GM19455 (cell line): ENCODE data around the gene LRBA.
"Not testable (repeated sequence)": the region's sequence is repeated elsewhere in the genome, so short reads cannot be mapped to it uniquely, and the experiment has no call there.

Source experiments
- ATAC-seq: cut with Tn5 transposase; IDR thresholded peaks from one replicate; pipeline ENCODE4 v1.9.1; 2021; ENCODE audit not compliant: unreplicated experiment

The LRBA gene

DNA sequence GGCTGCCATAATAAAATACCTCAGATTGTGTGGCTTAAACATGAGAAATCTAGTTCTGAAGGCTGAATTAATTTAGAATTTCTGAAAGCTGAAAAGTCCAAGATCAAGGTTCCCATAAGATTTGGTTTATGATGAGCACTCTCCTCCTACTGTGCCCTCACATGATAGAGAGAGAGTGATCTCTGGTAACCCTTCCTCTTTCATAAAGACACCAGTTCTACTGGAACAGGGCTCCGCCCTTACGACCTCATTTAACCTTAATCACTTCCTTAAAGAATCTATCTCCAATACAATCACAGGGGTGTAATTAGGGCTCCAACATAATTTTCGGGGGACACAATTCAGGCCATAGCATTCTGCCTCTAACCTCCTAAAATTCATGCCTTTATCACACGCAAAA, 627.1 kb downstream of the LRBA start:
- no peak for ATAC-seq

GRCh38 chr4:150386415-150386814, 628.7 kb downstream of the LRBA start:
- not testable (repeated sequence) for ATAC-seq

GRCh38 chr4:150385606-150386005, 629.5 kb downstream of the LRBA start:
- ATAC-seq, result no peak

GRCh38 chr4:150384249-150384648, 630.8 kb downstream of the LRBA start:
- no peak for ATAC-seq

GRCh38 chr4:150382028-150382427, 633.1 kb downstream of the LRBA start:
- ATAC-seq, result no peak

GRCh38 chr4:150381609-150382008, 633.5 kb downstream of the LRBA start:
- ATAC-seq, result no peak

DNA sequence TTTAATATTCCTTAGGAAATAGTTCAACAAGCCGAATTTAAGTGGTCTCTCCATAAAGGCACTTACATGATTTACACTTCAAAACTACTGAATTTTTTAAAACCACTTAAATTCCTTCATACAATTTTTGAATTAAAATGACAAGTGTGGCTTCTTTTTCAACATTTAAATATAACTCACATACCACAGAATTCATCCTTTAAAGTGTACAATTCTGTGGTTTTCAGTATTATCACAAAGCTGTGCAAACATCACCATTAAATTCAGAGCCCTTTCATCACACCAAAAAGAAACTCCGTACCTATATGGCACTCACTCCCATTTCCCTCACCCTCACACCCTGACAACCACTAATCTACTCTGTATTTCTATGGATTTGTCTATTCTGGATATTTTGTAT, 634.0 kb downstream of the LRBA start:
- no peak for ATAC-seq

DNA sequence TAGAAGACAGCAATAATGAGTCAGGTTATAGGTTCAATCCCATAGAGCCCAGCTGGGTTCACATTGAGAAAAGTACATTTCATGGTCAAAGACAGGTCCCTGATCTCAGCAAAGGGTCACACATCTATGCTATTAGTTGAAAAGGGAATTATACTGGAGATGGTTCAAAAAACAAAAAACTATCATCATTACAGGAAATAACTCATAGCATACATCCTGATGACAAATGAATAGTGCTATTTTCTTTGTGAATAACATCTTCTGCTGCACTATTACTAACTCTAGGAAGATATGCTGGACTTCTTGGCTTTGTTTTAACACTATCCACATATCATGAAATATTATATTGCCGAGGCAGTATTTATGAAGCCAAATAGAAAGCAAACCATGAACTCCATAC, 635.6 kb downstream of the LRBA start:
- ATAC-seq, result no peak

- ATAC-seq, result no peak
Observed at GRCh38 chr4:150375025-150375424, 640.1 kb downstream of the LRBA start.

- no peak for ATAC-seq
Observed at GRCh38 chr4:150371869-150372268, 643.2 kb downstream of the LRBA start.

- no peak for ATAC-seq
Observed at GRCh38 chr4:150369434-150370380, 645.4 kb downstream of the LRBA start.

GRCh38 chr4:150368667-150369066, 646.4 kb downstream of the LRBA start:
- ATAC-seq, result no peak

- ATAC-seq, result no peak
Observed at GRCh38 chr4:150367326-150367725, 647.8 kb downstream of the LRBA start.

- peak; percentile 53 for ATAC-seq
Observed at GRCh38 chr4:150366487-150366999, 648.5 kb downstream of the LRBA start.

DNA sequence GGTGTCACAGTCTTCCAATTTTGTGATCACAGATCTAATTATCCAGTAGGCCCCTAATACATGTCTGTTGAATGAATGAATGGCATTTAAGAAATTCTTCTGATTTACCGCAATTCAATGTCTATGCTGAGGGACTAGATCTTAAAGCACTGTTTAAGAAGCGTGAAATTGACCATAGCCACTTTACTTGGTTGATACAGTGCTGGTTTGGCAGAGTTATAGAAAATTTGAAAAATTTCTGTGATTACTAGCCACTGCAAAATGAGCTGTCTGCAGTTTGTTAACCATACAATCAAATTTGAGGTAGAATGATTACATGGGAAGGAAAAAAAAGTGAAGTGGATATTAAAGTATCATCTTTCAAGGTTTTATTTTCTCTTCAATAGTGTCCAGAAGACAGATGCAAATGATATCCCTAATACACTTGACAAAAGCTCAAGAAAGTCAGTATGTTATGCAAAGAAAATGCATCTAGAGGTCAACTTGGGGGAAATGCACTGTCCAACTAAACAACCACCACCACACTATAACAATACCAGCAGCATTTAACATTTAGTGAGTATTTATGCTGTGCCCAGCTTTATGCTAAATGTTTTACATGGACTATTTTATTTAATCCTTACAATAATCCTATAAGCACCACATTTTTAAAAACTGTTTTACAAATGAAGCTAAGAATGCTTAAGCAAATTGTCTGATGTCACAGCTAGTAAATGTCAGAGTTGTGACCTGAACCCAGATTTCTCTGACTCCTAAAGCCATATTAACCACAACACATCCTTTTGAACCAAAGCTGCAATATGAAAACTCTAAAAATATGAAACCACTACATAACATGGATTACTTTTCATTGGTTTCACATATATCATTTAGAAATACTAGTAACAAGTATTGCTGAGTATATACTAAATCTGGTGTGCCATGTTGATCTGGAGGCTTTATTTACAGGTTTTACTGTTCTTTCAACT, 651.1 kb downstream of the LRBA start:
- no peak for ATAC-seq

- no peak for ATAC-seq
Observed at GRCh38 chr4:150358691-150359090, 656.4 kb downstream of the LRBA start.

- no peak for ATAC-seq
Observed at GRCh38 chr4:150357829-150358228, 657.3 kb downstream of the LRBA start.

DNA sequence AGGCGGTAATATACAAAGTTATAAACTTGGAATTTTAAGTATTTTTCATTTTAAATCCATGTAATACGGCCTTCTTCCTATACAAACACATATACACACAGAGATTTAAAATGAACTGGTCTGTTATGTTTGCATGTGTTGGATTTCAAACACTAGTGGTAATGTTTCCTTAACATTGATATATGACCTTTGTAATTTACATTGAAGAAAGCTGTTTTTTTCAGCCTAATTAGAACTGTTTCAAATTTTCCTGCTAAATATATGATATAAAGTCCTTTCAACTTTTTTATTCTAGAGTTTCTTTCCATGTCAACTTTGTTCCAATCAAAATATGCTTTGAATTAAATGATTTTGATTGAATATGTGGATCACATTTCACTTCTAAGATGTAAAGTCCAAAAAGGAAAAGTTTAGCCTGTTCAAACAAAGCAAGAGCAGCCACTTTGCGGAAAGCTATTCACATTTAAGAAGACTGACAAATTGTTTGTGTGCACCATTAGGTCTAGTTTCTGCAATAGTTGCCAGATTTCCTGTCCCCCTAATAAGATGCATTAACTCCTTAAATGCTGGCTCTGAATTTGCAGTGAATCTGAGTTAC, 659.1 kb downstream of the LRBA start:
- no peak for ATAC-seq

DNA sequence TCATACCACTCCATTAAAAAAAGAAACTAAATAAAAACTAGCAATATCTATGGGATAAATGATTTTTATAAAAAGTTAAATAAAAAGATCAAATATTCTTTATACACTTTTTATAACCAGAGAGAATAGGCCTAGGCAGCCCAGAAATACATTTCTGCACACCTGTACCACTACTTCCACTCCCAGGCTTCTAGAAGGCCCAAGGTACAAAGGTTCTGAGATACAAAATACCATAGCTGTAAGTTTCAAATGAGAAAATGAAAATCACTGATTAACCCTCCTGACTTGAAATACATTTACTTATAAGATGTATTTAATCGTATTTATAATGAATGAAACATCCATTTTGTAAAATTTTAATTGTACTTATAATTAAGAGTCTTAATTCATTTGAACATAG, 659.7 kb downstream of the LRBA start:
- ATAC-seq, result no peak

DNA sequence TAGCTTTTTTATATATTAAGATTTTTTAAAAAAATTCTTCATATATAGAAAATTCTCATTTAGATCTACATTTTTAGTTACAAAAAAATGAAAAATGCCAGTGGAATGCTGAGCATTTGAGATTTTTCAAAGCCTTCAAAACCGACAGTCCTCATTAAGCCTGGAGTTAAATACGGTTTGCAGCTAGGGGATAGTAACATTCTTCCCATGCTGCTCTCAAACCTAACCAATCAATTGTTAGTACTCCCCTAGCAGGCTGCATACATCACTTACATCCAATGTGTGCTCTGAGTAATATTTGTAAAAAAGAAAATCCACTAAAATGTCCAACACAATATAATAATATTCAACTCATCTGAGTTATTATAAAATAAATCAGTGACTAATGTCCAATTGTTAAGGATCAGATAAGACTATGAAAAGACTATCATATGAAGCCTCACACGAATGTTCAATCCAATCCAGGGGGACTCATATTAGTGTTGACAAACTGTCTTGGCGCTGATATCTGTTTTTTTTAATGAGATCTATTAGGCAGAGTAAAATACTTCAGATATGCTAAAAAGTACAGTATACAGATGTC, 660.8 kb downstream of the LRBA start:
- no peak for ATAC-seq

GRCh38 chr4:150348079-150348478, 667.0 kb downstream of the LRBA start:
- no peak for ATAC-seq
